Middle frontal gyrus (tissue), 1 donor: ENCODE data around the gene PSAT1.

Source experiments
- DNase-seq: peaks from one replicate; pipeline ENCODE4 v3.0.0-alpha.2; 2015; ENCODE audit warnings: low spot score; ENCODE audit errors: extremely low spot score

PSAT1 gene

DNA sequence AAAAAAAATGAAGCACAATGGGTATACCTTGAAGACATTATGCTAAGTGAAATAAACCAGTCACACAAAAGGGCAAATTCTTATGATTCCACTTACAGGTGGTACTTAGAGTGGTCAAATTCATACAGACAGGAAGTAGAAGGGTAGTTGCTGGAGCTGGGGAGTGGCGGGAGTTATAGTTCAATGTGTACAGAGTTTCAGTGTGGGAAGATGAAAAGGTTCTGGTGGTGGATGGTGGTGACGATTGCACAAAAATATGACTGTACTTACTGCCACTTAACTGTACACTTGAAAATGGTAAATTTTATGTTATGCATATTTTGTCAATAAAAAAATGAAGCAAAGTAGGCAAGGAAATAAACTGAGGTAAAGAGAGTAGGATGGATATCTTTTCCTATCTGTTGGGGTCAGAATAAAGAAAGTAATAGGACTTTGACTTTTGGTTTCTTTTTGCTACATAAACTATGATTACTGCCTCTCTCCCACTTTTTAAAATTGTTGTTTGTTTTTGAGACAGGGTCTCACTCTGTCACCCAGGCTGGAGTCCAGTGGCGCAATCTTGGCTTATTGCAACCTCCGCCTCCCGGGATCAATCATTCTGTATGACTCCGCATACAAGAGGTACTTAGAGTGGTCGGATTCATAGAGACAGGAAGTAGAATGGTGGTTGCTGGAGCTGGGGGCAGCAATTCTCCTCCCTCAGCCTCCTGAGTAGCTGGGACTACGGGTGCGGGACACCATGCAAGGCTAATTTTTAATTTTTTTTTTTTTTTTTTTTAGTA lies 4.0 kb upstream of the PSAT1 start:
- DNase-seq, result no peak

DNA sequence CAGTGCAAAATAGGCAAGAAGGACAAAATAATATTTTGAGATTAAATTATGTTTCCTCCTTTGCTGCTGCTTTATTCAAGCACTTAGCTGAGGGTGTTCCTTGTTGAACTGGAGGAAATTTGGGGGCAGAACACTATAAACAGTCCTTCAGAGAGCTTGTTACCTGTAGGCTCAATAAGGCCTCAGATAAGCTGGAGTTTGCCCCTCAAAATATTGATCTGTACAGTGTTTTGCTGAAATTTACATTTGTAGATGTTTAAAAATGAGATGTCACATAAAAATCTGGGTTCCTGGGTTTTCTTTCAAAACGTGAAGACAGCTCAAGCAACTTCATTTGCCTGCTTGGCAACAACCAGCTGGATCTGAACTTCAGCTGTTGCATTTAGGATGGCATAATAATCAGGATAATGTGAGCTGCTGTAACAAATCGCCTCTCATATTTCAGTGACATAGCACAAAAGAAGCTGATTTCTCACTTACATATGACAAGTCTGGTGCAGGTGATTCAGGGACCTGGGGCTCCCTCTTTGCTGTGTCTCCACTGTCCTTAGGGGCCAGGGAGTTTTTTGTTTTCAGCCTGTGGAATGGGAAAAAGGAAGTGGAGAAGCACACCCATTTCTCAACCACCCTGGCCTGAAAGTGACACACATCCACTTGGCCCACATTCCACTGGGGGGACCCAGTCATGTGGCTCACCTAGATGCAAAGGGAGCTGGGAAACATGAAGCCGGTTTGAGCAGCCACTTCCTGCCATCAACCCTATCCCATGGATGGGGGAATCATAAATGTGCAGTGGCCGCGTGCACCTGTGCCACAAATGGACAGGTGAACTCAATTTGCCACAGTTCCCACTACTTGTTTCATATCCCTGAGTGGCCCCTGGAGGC lies 2.4 kb upstream of the PSAT1 start:
- no peak for DNase-seq

DNA sequence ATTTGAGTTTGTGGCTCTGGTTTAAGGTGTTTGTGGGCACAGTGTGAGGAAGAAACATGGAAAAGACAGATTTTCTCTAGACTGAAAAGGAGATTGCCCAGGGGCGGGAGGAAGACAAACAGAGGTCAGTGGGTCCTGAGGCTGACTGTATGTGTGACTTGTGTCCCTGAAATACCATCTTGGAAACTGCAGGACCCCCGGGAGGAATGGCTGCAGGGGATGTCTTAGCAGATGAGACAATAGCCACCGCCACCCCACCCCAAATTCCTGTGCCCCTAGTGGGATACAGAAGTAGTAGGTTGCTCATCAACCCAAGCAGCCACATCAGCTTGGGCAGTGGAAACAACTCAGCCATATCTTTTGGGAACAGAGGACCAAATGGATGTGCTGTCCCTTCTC lies 1.7 kb upstream of the PSAT1 start:
- DNase-seq, result no peak

DNA sequence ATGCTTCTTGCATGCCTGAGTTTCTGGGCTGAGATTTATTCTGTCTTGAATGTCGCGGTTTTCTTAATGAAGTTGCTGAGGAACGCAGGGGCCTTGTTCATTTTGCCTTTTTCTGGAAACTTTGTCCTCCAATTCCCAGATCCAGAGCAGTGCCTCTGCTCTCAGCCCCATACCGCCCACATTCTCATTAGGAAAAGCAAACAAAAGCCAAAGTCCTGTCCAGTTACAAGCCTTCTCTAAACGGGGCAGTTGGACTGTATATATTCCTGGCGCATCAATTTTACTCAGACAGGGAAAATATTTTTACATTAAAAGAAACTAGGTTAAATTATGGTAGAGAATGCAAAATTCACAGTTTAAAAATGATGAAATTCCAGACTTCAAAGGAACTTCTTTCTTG lies 1.2 kb upstream of the PSAT1 start:
- DNase-seq, result no peak

DNA sequence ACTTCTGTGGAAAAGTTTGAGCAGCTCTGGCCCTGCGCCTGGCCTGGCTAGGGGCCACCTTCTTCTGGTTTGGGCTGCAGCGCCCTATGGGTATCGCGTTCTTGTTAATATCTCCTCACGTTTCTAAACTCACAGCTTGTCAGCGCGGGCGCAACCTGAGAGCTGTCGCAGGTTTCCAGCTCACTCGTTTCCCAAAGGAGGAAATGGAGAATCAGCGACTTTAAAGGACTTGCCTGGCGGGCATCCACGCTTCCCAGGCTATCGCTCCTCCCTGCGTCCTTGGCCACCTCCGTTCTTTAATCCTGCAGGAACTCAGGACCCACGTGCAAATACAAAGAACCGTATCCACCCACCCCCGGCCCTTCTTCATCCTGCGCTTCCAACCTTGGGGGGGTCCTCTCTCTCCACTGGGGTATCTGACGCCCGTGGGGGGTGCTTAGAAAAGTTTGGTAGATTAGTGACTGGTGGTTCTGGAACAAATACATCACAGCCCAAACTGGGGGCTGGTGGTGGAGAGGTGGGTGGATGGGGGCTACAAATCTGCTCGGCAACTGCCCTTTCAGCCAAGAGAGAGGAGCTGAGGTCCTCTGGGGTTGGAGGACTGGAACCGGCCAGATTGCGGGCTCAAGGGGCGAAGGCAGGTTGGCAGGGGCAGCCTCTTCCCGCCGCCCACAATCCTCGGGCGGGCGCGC lies 578 bp upstream of the PSAT1 start:
- DNase-seq, result no peak

DNA sequence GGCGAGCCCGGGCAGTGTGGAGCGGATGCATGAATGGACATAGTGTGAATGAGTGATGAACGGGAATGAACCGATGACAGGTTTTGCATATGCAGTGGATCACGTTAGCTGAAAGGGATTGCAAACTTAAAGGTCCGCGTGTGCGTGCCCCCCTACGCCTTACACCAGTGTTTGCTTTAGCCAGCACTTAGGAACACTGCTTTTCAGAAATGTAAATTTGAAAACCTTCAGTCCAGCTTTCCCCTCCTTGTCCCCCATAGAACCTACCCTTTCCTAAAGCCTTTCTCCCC lies 692 bp downstream of the PSAT1 start:
- DNase-seq, result no peak

DNA sequence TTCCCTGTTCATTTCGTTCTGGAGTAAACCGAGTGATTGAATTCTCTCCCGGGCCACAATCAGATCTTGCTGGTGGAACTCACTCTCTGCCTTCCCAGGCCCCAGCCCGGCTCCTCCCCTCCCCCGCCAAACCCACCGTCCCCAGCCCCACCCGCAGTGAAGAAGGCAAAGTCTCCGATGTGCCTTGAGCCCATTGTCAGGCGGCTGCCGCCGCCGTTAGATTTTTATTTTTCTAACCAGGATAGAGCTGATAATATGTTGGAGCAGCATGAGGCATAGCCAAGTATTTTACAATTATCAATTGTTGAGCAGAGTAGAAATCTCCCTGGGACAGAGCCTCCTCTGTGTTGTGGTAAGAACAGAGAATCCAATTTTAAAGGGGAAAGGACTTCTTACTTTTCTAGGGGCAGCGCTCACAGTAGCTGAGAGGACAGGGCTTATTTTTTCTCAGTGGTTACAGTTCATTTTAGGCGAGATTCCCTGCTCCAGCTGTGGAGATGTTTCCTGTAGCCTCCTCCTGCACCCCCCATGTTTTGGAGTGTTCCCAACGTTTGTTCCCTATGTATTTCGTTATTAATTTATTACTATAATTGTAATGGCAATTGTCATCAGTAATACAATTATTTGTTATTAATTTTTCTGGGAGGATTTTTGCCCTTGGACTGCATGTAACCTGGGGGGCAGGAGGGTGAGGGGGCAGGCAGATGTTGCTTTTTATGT lies 1.3 kb downstream of the PSAT1 start:
- peak; percentile 26 for DNase-seq

DNA sequence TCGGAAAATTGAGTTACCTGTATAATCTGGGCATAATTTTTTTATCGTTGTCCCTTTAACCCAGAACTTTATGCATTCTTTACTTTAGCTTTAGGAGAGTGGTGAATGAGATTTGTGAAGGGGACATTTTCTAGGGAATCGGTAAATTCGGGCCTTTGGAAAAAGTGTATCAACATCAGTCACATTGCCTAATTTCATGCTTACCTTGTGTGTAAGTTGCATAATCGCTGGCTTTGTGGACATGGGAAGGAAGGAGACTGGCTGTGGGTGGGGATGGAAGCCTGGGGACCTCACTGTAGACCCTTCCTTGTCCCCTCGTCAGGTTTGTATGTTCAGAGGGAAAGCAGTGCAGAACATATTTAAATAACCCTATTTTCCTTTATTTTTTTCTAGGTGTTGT lies 3.3 kb downstream of the PSAT1 start:
- no peak for DNase-seq

DNA sequence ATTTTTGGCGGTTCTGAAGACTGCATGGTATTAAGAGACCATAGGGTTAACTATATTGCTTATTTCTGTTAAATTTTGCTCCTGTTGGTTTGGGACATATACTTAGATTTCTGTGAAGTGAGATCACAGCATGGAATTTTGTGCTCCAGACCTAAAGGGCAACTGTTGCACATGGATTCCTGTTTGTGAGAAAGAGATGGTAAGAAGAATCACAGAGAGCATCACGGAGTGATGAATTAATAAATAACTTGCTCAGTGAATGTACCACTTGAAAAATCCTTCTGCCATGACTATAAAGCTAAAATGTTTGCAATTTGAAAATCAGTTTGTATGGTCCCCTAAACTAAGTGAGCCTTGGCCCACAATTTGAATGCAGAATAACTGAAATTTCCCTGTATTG lies 4.5 kb downstream of the PSAT1 start:
- no peak for DNase-seq

DNA sequence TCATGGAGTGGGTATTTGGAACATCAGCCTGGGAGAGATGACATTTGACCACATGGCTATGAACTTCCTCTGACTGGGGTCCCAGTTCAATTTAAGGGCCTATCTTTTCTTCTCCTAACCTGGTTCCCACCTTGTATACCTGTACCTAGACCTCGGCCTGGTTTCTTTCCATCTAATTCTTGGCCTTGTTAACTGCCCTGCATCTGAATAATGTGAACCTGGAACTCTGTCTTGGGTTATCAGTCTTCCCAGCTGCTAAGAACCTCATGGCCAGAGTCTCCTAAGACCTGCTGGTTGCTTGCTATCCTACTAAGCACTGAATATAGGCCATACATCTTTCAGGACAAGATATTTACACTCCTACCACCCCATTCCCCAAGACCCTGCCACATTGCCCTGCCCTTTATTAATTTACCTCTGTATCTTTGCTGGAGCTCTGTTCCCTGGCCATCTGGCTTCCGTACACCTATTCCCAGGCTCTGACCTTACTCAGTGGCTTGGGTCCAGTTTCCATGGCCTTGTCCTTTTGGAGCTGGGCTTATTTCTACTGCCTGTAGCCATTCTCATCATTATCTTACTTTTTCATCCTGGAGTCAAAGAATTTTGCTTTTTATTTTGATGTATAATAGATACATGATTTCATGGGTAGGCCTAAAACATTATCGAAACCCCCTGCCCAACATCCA lies 6.6 kb downstream of the PSAT1 start:
- DNase-seq, result no peak

DNA sequence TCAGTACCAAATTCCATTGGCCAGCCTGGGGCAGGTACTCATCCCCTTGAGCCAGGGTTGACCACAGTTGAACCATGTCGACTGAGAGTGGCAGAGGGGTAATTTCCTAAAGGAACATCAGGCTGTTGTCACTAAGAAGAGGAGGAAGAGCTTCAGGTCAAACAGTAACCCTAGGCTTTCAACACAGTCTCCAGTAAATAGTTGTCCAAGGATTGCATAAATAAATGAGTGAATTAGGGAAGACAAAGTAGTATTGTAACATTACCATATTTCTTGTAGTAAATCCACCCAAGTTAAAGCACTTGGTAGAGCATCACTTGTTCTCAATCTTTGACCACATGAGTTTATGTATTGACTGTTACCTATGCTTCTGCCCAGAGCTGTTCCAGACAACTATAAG lies 7.4 kb downstream of the PSAT1 start:
- DNase-seq, result no peak

DNA sequence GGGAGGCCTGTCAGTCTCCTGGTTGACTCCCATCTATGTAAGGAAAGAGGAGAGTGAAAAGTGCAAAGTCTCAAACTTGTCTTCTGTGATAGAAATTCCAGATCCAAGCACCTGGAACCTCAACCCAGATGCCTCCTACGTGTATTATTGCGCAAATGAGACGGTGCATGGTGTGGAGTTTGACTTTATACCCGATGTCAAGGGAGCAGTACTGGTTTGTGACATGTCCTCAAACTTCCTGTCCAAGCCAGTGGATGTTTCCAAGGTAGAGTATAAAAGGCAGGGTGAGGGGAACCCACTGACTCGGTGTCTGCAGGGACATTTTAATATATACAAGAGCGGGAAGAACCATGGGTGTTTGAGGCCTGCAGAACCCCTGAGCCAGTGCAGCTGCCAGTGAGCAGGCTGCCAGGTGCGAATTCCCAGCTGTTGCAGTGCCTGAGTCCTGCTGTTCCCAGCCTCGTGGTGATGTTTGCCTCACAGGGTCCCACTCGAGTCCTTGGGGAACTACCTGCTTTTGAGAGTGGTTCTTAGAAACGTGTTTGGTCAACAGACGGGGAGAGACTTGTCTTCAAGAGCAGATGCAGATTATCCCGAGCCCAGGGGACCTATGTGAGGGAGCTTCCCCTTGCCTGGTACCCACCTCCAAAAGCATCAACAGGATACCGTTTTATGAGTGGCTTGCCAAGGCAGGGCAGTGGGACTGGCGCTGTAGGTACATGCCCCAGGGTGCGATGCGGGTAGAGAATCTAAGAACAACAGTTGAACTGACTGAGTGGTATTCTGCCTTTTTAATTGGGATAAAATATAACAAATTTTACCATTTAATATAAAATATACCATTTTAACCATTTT lies 9.5 kb downstream of the PSAT1 start:
- DNase-seq, result no peak

DNA sequence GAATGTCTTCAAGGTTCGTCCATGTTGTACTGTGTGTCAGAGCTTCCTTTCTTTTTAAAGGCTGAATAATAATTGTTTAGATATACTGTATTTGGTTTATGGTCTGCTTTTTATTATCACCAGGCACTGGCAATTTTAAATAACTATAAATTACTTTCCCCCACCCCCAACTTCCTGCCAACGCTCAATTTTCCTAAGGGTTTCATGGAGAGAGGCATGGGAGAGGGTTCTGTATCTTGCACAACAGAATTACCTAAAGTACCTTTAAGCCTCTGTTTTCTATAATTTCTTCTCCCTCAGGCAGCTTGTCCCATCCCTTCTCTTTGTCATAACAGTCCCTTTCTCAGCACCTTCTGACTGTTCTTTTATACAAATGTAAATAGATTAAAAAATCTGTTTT lies 10.4 kb downstream of the PSAT1 start:
- DNase-seq, result no peak

DNA sequence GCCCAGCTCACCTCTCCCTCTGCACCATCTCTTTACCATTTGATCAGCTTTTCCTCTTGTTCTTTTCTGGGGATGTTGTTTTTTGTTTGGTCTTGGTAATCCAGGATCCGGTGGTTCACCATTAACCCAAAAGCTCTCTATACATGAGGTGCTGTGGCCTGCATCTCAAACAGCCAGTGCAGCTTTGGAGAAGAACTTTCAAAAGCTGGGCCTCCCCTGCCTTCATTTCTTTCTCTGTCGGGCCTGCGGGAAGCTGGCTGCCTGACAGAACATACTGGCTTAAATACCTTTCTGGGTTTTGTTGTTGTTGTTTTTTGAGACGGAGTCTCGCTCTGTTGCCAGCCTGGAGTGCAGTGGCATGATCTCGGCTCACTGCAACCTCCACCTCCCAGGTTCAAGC lies 12.1 kb downstream of the PSAT1 start:
- no peak for DNase-seq

DNA sequence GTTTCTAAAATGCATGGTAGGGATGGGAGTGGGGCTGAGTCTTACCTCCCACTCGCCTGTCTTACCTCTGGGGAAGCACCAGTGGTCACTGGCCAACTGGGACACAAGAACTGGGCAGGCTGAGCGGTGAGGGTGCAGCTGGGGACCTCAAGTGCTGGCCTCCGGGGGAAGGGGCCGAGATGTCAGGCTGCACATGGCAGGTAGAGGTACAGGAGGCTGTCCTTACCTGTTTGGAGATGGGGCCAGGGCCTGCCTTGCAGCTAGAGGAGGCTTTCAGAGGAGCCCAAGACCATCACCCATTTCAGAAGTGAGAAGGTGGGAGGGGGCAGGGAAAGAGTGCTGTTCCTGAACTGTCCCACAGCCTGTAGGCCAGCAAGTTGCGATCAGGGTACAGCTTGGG lies 14.2 kb downstream of the PSAT1 start:
- DNase-seq, result no peak

DNA sequence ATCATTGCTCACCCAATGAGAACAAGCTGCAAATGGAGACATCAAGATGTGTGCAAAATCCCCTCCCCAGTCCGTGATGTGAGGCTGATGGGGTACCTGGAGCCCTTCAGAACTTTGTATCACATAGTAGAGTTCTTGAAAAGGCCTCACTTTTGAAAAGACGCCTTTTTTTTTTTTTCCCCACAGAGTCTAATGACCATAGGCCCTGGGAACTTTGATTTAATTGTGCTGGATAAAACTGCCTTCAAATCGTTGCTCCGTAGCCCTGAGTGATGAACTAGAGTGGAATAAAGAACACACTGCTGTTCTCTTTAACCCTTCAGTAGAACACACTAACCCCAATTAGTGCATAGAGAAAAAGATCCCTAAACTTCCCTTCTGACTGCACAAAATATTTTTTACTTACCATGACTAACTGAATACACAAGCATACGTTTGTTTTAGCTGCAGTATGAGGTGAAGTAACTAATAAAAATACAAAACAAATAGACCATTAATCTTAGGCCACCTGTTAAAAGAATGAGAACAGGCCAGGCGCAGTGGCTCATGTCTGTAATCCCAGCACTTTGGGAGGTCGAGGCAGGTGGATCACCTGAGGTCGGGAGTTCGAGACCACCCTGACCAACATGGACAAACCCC lies 15.1 kb downstream of the PSAT1 start:
- no peak for DNase-seq

DNA sequence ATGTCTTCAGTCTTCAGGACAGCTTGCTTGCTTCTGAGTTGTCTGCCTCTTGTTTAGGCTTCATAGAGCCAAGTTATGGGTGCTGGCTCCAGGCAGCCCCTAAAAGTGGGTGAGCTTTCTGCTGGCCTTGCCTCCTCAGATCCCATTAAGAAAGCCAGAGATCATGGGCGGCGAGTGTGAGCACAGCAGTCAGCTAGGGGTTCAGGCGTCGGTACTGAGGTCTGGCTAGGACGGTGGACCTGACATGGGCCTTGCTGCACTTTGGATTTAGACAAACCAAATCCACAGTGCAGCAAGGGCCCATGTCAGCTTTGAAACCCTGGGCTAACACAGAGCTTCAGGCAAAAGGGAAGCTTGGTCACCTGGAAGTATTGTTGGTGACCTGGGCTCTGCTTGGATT lies 17.6 kb downstream of the PSAT1 start:
- no peak for DNase-seq

DNA sequence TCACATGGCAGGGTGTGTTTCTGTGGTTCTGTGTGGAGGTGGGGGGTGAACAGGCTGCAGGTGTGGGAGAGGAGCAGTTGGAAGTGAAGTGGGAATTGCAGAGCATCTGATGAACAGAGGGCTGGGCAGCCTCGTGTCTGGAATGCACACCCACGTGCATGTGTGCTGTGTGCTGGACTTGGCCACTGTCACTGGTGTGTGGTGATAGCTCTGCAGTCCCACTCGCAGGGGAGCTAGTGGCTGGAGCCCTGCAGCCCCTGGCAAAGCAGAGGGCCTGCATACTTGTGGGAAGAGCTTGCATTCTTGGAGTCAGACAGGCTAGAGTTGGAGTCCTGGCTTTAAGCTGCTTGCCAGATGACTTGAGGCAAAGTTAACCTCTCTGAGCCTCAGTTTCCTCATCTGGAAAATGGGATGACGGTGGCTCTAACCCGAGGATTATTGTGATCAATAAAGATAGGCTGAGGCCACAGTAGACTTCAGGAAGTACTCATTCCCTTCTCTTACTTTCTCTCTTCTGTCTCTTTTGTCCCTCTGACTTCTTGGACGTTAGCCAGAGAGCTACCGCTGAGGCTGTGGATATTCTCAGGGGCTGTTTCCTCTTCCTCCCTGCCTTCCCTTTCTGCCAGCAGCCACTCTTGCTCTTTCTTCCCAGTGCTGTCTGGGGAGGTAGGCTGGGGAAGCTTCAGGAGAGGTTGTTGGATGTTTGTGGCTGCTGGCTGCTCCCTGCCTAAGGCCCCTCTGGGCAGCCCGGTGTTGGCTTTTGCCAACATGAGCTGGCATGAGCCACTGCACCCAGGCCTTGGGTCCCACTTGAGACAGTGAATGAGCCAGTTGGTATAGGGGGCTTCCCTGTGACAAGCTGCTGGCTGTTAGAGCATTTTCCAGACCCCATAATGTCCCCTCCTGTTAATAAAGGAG lies 18.3 kb downstream of the PSAT1 start:
- no peak for DNase-seq
